ENCODE results near the gene PCCA. TPM values are rescaled to one million over a fixed set of nuclear protein-coding genes. Genes with fewer than 3 reads are reported as not detected.

The PCCA gene
- total and polyA plus RNA-seq, 2 experiments from 2014 or later = 41.9 to 46.6 TPM

DNA sequence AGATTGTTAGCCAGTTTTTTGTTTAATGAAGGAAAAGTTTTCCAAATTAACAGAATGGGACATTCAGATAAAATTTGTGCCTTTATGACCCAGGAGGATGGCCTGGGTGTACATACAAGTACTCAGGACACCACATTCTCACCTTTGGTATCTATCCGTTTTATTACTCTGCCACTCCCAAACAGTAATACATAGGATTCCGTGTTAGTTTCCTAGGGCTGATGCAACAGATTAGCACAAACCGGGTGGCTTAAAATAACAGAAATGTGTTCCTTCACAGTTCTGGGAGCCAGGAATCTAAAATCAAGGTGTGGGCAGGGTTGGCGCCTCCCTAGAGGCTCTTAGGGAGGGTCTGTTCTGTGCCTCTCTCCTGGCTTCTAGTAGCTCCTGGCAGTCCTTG, 369.8 kb downstream of the PCCA start:
- ATAC-seq (no peak), DNase-seq (ENCODE audit: low spot score) (no peak)
- H3K4me2 ChIP-seq = no peak overlapping the region
- H3K27ac ChIP-seq (ENCODE audit: low read depth) = no peak overlapping the region
- peaks cover 3% of the 10 kb centered on the region; the same call in 2 of the 3 replicates for H3K36me3 Mint-ChIP-seq (ENCODE audit: low read depth)
- no peaks in the 10 kb centered on the region for H3K9me2 ChIP-seq (ENCODE audit: insufficient read depth)
- no peak overlapping the region for H2AFZ ChIP-seq
- peaks cover 35% of the 10 kb centered on the region for H3K4me1 Mint-ChIP-seq
- H3K36me3 ChIP-seq (ENCODE audit: insufficient read depth) = 0 out of 2 replicates have a peak, but pooled peaks cover 4% of the 10 kb centered on the region
- no peak overlapping the region for H3K4me3 Mint-ChIP-seq
- no peaks in the 10 kb centered on the region for H3K27me3 ChIP-seq (ENCODE audit: insufficient read depth)
- no peaks in the 10 kb centered on the region for H3F3A ChIP-seq (replicated peaks; ENCODE audit: low read depth)
- no peaks in the 10 kb centered on the region; the same call in 2 of the 3 replicates for H3K9me3 Mint-ChIP-seq
- TF ChIP-seq, protein P1, sequence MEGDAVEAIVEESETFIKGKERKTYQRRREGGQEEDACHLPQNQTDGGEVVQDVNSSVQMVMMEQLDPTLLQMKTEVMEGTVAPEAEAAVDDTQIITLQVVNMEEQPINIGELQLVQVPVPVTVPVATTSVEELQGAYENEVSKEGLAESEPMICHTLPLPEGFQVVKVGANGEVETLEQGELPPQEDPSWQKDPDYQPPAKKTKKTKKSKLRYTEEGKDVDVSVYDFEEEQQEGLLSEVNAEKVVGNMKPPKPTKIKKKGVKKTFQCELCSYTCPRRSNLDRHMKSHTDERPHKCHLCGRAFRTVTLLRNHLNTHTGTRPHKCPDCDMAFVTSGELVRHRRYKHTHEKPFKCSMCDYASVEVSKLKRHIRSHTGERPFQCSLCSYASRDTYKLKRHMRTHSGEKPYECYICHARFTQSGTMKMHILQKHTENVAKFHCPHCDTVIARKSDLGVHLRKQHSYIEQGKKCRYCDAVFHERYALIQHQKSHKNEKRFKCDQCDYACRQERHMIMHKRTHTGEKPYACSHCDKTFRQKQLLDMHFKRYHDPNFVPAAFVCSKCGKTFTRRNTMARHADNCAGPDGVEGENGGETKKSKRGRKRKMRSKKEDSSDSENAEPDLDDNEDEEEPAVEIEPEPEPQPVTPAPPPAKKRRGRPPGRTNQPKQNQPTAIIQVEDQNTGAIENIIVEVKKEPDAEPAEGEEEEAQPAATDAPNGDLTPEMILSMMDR (conservative IDR thresholded peaks at IDR 0.05; ENCODE audit: low read depth in 2 of 2) = no peak
- TF ChIP-seq JUNB (IDR thresholded peaks at IDR 0.05; ENCODE audit: unreplicated experiment) = no peak
- TF ChIP-seq POLR2AphosphoS5 (IDR thresholded peaks at IDR 0.05; ENCODE audit: low read depth) = no peak
- TF ChIP-seq EZH2phosphoT487 (IDR thresholded peaks at IDR 0.05; ENCODE audit: unreplicated experiment) = no peak
- no peak for TF ChIP-seq NANOG (IDR thresholded peaks at IDR 0.05; ENCODE audit: borderline replicate concordance)
- TF ChIP-seq, protein P2, sequence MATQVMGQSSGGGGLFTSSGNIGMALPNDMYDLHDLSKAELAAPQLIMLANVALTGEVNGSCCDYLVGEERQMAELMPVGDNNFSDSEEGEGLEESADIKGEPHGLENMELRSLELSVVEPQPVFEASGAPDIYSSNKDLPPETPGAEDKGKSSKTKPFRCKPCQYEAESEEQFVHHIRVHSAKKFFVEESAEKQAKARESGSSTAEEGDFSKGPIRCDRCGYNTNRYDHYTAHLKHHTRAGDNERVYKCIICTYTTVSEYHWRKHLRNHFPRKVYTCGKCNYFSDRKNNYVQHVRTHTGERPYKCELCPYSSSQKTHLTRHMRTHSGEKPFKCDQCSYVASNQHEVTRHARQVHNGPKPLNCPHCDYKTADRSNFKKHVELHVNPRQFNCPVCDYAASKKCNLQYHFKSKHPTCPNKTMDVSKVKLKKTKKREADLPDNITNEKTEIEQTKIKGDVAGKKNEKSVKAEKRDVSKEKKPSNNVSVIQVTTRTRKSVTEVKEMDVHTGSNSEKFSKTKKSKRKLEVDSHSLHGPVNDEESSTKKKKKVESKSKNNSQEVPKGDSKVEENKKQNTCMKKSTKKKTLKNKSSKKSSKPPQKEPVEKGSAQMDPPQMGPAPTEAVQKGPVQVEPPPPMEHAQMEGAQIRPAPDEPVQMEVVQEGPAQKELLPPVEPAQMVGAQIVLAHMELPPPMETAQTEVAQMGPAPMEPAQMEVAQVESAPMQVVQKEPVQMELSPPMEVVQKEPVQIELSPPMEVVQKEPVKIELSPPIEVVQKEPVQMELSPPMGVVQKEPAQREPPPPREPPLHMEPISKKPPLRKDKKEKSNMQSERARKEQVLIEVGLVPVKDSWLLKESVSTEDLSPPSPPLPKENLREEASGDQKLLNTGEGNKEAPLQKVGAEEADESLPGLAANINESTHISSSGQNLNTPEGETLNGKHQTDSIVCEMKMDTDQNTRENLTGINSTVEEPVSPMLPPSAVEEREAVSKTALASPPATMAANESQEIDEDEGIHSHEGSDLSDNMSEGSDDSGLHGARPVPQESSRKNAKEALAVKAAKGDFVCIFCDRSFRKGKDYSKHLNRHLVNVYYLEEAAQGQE (IDR thresholded peaks at IDR 0.05; ENCODE audit: unreplicated experiment) = no peak
- TF ChIP-seq CREB1 (CRISPR knock-in tag; IDR thresholded peaks at IDR 0.05; ENCODE audit: low read depth) = no peak
- no peak for TF ChIP-seq ZNF114 (CRISPR knock-in tag; IDR thresholded peaks at IDR 0.05)
- no peak for TF ChIP-seq EZH2 (IDR thresholded peaks at IDR 0.05; ENCODE audit: low read depth, unreplicated experiment)
- no peak for TF ChIP-seq ZNF331 (CRISPR knock-in tag; IDR thresholded peaks at IDR 0.05; ENCODE audit: low read depth)
- TF ChIP-seq STAT1 (IDR thresholded peaks at IDR 0.05; ENCODE audit: unreplicated experiment) = no peak
- TF ChIP-seq, protein P3, sequence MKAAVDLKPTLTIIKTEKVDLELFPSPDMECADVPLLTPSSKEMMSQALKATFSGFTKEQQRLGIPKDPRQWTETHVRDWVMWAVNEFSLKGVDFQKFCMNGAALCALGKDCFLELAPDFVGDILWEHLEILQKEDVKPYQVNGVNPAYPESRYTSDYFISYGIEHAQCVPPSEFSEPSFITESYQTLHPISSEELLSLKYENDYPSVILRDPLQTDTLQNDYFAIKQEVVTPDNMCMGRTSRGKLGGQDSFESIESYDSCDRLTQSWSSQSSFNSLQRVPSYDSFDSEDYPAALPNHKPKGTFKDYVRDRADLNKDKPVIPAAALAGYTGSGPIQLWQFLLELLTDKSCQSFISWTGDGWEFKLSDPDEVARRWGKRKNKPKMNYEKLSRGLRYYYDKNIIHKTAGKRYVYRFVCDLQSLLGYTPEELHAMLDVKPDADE (IDR thresholded peaks at IDR 0.05) = no peak
- TF ChIP-seq, protein P4, sequence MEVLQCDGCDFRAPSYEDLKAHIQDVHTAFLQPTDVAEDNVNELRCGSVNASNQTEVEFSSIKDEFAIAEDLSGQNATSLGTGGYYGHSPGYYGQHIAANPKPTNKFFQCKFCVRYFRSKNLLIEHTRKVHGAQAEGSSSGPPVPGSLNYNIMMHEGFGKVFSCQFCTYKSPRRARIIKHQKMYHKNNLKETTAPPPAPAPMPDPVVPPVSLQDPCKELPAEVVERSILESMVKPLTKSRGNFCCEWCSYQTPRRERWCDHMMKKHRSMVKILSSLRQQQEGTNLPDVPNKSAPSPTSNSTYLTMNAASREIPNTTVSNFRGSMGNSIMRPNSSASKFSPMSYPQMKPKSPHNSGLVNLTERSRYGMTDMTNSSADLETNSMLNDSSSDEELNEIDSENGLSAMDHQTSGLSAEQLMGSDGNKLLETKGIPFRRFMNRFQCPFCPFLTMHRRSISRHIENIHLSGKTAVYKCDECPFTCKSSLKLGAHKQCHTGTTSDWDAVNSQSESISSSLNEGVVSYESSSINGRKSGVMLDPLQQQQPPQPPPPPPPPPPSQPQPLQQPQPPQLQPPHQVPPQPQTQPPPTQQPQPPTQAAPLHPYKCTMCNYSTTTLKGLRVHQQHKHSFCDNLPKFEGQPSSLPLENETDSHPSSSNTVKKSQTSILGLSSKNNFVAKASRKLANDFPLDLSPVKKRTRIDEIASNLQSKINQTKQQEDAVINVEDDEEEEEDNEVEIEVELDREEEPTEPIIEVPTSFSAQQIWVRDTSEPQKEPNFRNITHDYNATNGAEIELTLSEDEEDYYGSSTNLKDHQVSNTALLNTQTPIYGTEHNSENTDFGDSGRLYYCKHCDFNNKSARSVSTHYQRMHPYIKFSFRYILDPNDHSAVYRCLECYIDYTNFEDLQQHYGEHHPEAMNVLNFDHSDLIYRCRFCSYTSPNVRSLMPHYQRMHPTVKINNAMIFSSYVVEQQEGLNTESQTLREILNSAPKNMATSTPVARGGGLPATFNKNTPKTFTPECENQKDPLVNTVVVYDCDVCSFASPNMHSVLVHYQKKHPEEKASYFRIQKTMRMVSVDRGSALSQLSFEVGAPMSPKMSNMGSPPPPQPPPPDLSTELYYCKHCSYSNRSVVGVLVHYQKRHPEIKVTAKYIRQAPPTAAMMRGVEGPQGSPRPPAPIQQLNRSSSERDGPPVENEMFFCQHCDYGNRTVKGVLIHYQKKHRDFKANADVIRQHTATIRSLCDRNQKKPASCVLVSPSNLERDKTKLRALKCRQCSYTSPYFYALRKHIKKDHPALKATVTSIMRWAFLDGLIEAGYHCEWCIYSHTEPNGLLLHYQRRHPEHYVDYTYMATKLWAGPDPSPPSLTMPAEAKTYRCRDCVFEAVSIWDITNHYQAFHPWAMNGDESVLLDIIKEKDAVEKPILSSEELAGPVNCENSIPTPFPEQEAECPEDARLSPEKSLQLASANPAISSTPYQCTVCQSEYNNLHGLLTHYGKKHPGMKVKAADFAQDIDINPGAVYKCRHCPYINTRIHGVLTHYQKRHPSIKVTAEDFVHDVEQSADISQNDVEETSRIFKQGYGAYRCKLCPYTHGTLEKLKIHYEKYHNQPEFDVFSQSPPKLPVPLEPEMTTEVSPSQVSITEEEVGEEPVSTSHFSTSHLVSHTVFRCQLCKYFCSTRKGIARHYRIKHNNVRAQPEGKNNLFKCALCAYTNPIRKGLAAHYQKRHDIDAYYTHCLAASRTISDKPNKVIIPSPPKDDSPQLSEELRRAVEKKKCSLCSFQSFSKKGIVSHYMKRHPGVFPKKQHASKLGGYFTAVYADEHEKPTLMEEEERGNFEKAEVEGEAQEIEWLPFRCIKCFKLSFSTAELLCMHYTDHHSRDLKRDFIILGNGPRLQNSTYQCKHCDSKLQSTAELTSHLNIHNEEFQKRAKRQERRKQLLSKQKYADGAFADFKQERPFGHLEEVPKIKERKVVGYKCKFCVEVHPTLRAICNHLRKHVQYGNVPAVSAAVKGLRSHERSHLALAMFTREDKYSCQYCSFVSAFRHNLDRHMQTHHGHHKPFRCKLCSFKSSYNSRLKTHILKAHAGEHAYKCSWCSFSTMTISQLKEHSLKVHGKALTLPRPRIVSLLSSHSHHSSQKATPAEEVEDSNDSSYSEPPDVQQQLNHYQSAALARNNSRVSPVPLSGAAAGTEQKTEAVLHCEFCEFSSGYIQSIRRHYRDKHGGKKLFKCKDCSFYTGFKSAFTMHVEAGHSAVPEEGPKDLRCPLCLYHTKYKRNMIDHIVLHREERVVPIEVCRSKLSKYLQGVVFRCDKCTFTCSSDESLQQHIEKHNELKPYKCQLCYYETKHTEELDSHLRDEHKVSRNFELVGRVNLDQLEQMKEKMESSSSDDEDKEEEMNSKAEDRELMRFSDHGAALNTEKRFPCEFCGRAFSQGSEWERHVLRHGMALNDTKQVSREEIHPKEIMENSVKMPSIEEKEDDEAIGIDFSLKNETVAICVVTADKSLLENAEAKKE (CRISPR knock-in tag; IDR thresholded peaks at IDR 0.05) = no peak
- no peaks in the 10 kb centered on the region for H3K79me2 ChIP-seq (replicated peaks; ENCODE audit: insufficient read depth)
- H3K4me1 ChIP-seq (ENCODE audit: insufficient read depth) = peaks cover 21% of the 10 kb centered on the region
- H3K27me3 Mint-ChIP-seq (ENCODE audit: insufficient read depth, low read depth, poor library complexity) = peaks cover 2% of the 10 kb centered on the region
- no peak overlapping the region for H3K4me3 ChIP-seq
- no peaks in the 10 kb centered on the region for H4K20me1 ChIP-seq (replicated peaks; ENCODE audit: insufficient read depth)
- no peak overlapping the region for H3K27ac Mint-ChIP-seq

All from GM23338 (cell line).